HepG2 (cell line): ENCODE data around the gene CBX2. TPM values are rescaled to one million over a fixed set of nuclear protein-coding genes. Genes with fewer than 3 reads are reported as not detected.

ENCODE experiments used
- CBX1 ChIP-seq: IDR thresholded peaks from one replicate; pipeline ENCODE4 v1.6.1; 2016; ENCODE audit warnings: antibody characterized with exemption, low read depth
- ELF3 ChIP-seq: IDR thresholded peaks from 2 replicates; pipeline ENCODE4 v1.6.1; 2016; ENCODE audit warnings: missing genetic modification reagents, missing compliant biosample characterization
- HMG20B ChIP-seq: conservative IDR thresholded peaks from 2 replicates; pipeline ENCODE4 v1.6.1; 2016; ENCODE audit warnings: missing genetic modification reagents, missing compliant biosample characterization
- HNF1A ChIP-seq, 2 experiments: sonication (generic) in 1 of 2; formaldehyde crosslinking in 1 of 2; IDR thresholded peaks; 2 replicates each; pipeline versions ENCODE4 v1.4.0 to v1.6.1; 2016 to 2020; ENCODE audit warnings: borderline replicate concordance in 1 of 2, low read depth in 1 of 2, mild to moderate bottlenecking in 1 of 2, missing genetic modification reagents in 1 of 2
- MTA1 ChIP-seq: sonication (generic); formaldehyde crosslinking; IDR thresholded peaks from 2 replicates; pipeline ENCODE4 v1.4.0; 2020; ENCODE audit warnings: missing genetic modification reagents, mild to moderate bottlenecking, borderline replicate concordance
- NFE2L2 ChIP-seq: fragments of 150-350 bp; IDR thresholded peaks from 2 replicates; pipeline ENCODE4 v1.6.1; 2014; ENCODE audit warnings: low read length
- NR3C1 ChIP-seq: sonication (generic); formaldehyde crosslinking; IDR thresholded peaks from 2 replicates; pipeline ENCODE4 v1.4.0; 2020; ENCODE audit warnings: missing genetic modification reagents
- SIX1 ChIP-seq: sonication (generic); formaldehyde crosslinking; IDR thresholded peaks from 2 replicates; pipeline ENCODE4 v1.4.0; 2020; ENCODE audit warnings: missing genetic modification reagents, borderline replicate concordance
- SRF ChIP-seq: IDR thresholded peaks from 2 replicates; pipeline ENCODE4 v1.6.1; 2011; ENCODE audit warnings: mild to moderate bottlenecking, low read depth, low read length, moderate library complexity
- STAT6 ChIP-seq: sonication (generic); formaldehyde crosslinking; IDR thresholded peaks from 2 replicates; pipeline ENCODE4 v1.4.0; 2020; ENCODE audit warnings: missing genetic modification reagents, mild to moderate bottlenecking, borderline replicate concordance
- THAP9 ChIP-seq: sonication (generic); formaldehyde crosslinking; IDR thresholded peaks from 2 replicates; pipeline ENCODE4; 2020; ENCODE audit warnings: missing genetic modification reagents, mild to moderate bottlenecking, borderline replicate concordance
- ZBTB42 ChIP-seq: sonication (generic); formaldehyde crosslinking; IDR thresholded peaks from 2 replicates; pipeline ENCODE4 v1.5.0; 2020; ENCODE audit warnings: mild to moderate bottlenecking, missing genetic modification reagents
- ZFP36L1 ChIP-seq: sonication (generic); formaldehyde crosslinking; IDR thresholded peaks from 2 replicates; pipeline ENCODE4 v1.8.0; 2022; ENCODE audit warnings: mild to moderate bottlenecking, missing genetic modification reagents, moderate library complexity
- ZNF451 ChIP-seq: sonication (generic); formaldehyde crosslinking; IDR thresholded peaks from 2 replicates; pipeline ENCODE4 v1.5.0; 2020; ENCODE audit warnings: mild to moderate bottlenecking, missing genetic modification reagents
- ZNF550 ChIP-seq: sonication (generic); formaldehyde crosslinking; IDR thresholded peaks from 2 replicates; pipeline ENCODE4 v1.4.0; 2020; ENCODE audit warnings: mild to moderate bottlenecking, missing genetic modification reagents, borderline replicate concordance
- polyA plus RNA-seq, 8 experiments: library from polyadenylated mRNA; depleted of rRNA in 3 of 8; stranded (reverse) in 7 of 8; unstranded in 1 of 8; fragments of >200 nt; fragmentation: Illumina TruSeq in 4 of 8; extraction: Trizol in 4 of 8; gene quantifications; 2 replicates each; pipeline versions ENCODE4 v1.2.1 to v1.2.3, GENCODE V29; 2011 to 2016; ENCODE audit warnings: low read depth in 4 of 8, missing spikeins in 1 of 8, mixed read lengths in 1 of 8; ENCODE audit not compliant: insufficient read depth in 1 of 8
- total RNA-seq, 5 experiments: library from RNA; depleted of rRNA; stranded (reverse); fragments of >200 nt; fragmentation: Illumina TruSeq; extraction: Trizol; gene quantifications; 2 replicates each; pipeline ENCODE4 v1.2.3, GENCODE V29; 2016; ENCODE audit warnings: low read depth in 1 of 5

CBX2 gene
- total and polyA plus RNA-seq, 2 of the 13 experiments (the other 11 are each of a cell fraction or from before 2014, with no cell fraction given): 14.5 to 31.1 TPM

- TF ChIP-seq ZNF550 (CRISPR knock-in tag): no peak
- peak; percentile 57; the same call in 1 of the 2 replicates for TF ChIP-seq ZNF451 (CRISPR knock-in tag)
- TF ChIP-seq SRF: no peak
- TF ChIP-seq MTA1: no peak
- TF ChIP-seq ZBTB42 (CRISPR knock-in tag): no peak
- no peak for TF ChIP-seq NFE2L2
- TF ChIP-seq HMG20B (CRISPR knock-in tag): no peak
- no peak for TF ChIP-seq STAT6 (CRISPR knock-in tag)
- no peak for TF ChIP-seq HNF1A (IDR thresholded peaks at IDR 0.05; ENCODE audit: low read depth)
- no peak for TF ChIP-seq HNF1A (CRISPR knock-in tag; IDR thresholded peaks at IDR 0.05; ENCODE audit: borderline replicate concordance)
- TF ChIP-seq THAP9 (CRISPR knock-in tag): peak; percentile 9; the same call in 1 of the 2 replicates
- TF ChIP-seq CBX1: no peak
- TF ChIP-seq ZFP36L1 (CRISPR knock-in tag): 0 out of 2 replicates have a peak, but pooled peaks have one; percentile 25
- TF ChIP-seq ELF3 (CRISPR knock-in tag): no peak
- TF ChIP-seq NR3C1 (CRISPR knock-in tag): no peak
- TF ChIP-seq SIX1 (CRISPR knock-in tag): no peak
Measured at GRCh38 chr17:79788989-79789942, 11.3 kb downstream of the CBX2 start (continued).
